Measurements from ENCODE around the gene GOLGA6L25.
"Not testable (repeated sequence)": the region's sequence is repeated elsewhere in the genome, so short reads cannot be mapped to it uniquely, and the experiment has no call there.

Gene GOLGA6L25

GRCh38 chr15:28553268-28553667 lies at the start of gene GOLGA6L25:
GOLGA6L25 (plus strand) TSS chr15:28553568; CDS start chr15:28553629, 61 bp downstream.
- DNase-seq, result not testable (repeated sequence)

GRCh38 chr15:28508217-28508889 lies 45.0 kb upstream of the GOLGA6L25 start:
- not testable (repeated sequence) for DNase-seq

GRCh38 chr15:28514128-28514527 lies 39.2 kb upstream of the GOLGA6L25 start:
- DNase-seq, result not testable (repeated sequence)

GRCh38 chr15:28515208-28515607 lies 38.2 kb upstream of the GOLGA6L25 start:
- DNase-seq, result not testable (repeated sequence)

GRCh38 chr15:28532954-28533353 lies 20.4 kb upstream of the GOLGA6L25 start, which contains the start of gene GOLGA8G:
GOLGA8G (minus strand) TSS chr15:28532971; CDS start chr15:28532909, 62 bp downstream.
- not testable (repeated sequence) for DNase-seq

- not testable (repeated sequence) for DNase-seq
Observed at GRCh38 chr15:28573351-28573750, 20.0 kb downstream of the GOLGA6L25 start.

- not testable (repeated sequence) for DNase-seq
Observed at GRCh38 chr15:28588977-28589606, 35.7 kb downstream of the GOLGA6L25 start.

GRCh38 chr15:28589769-28590168 lies 36.4 kb downstream of the GOLGA6L25 start:
- not testable (repeated sequence) for DNase-seq

- DNase-seq, result not testable (repeated sequence)
Observed at GRCh38 chr15:28592395-28592794, 39.0 kb downstream of the GOLGA6L25 start.

- DNase-seq, result not testable (repeated sequence)
Observed at GRCh38 chr15:28593424-28594129, 40.2 kb downstream of the GOLGA6L25 start.

- not testable (repeated sequence) for DNase-seq
Observed at GRCh38 chr15:28597471-28597870, 44.1 kb downstream of the GOLGA6L25 start.

- not testable (repeated sequence) for DNase-seq
Observed at GRCh38 chr15:28598209-28598608, 44.8 kb downstream of the GOLGA6L25 start.

GRCh38 chr15:28602152-28602551 lies 48.8 kb downstream of the GOLGA6L25 start:
- not testable (repeated sequence) for DNase-seq

All from amniotic stem cell (primary cell).